Tibial nerve (tissue), 4 donors: ENCODE data around the gene ADAM10. TPM values are rescaled to one million over a fixed set of nuclear protein-coding genes. Genes with fewer than 3 reads are reported as not detected.
"Not testable (repeated sequence)": the region's sequence is repeated elsewhere in the genome, so short reads cannot be mapped to it uniquely, and the experiment has no call there.

Experiments
- DNase-seq, 2 donors: peaks; one replicate each; pipeline ENCODE4 v3.0.0-alpha.2; 2019; ENCODE audit warnings: low spot score in 2 of 2
- H3K27ac ChIP-seq, 4 donors: fragments of 200-600 bp; sonication (generic) in 3 of 4; one replicate each; pipeline ENCODE4 v1.5.1; 2017 to 2019; ENCODE audit warnings: mild to moderate bottlenecking in 1 of 4
- H3K27me3 ChIP-seq, 2 donors: fragments of 200-600 bp; sonication (generic) in 1 of 2; one replicate each; pipeline versions ENCODE4 v1.5.1 to v1.6.0; 2017 to 2019
- H3K36me3 ChIP-seq, 3 donors: fragments of 200-600 bp; sonication (generic); one replicate each; pipeline ENCODE4 v1.5.1; 2018 to 2019
- H3K4me1 ChIP-seq, 4 donors: fragments of 200-600 bp; sonication (generic) in 3 of 4; one replicate each; pipeline ENCODE4 v1.5.1; 2017 to 2019
- H3K4me3 ChIP-seq, 4 donors: fragments of 200-600 bp; sonication (generic) in 3 of 4; one replicate each; pipeline ENCODE4 v1.5.1; 2017 to 2019; ENCODE audit warnings: mild to moderate bottlenecking in 1 of 4, moderate library complexity in 1 of 4
- H3K9me3 ChIP-seq, 4 donors: fragments of 200-600 bp; sonication (generic) in 3 of 4; one replicate each; pipeline ENCODE4 v1.5.1; 2017 to 2019
- CTCF ChIP-seq, 5 experiments: fragments of 200-600 bp in 3 of 5; fragments of 450-650 bp in 2 of 5; sonication (generic) in 3 of 5; IDR thresholded peaks; one replicate each; pipeline ENCODE4 v1.5.1; 2016 to 2019; ENCODE audit warnings: antibody characterized with exemption in 5 of 5, mild to moderate bottlenecking in 3 of 5, moderate library complexity in 2 of 5
- EP300 ChIP-seq, 2 donors: sonication (generic); formaldehyde crosslinking; IDR thresholded peaks; one replicate each; pipeline ENCODE4 v1.6.1; 2017; ENCODE audit warnings: antibody characterized with exemption in 2 of 2, mild to moderate bottlenecking in 1 of 2
- POLR2A ChIP-seq, 2 donors: fragments of 450-650 bp; IDR thresholded peaks; one replicate each; pipeline ENCODE4 v1.6.1; 2017; ENCODE audit warnings: antibody characterized with exemption in 2 of 2, mild to moderate bottlenecking in 2 of 2, moderate library complexity in 2 of 2
- WGBS, 2 donors: methylation state at CpG; one replicate each; pipeline ENCODE4 v1.1.5; 2018; 5-methylcytosine and 5-hydroxymethylcytosine counted together
- total RNA-seq, 4 donors: library from RNA; depleted of rRNA; stranded (reverse); fragments of >200 nt; gene quantifications; one replicate each; pipeline ENCODE4 v1.1.0, GENCODE V29; 2016

ADAM10 gene
- total RNA-seq, 4 donors from 2014 or later, result 64.8 to 132 (median 94.3) TPM

DNA sequence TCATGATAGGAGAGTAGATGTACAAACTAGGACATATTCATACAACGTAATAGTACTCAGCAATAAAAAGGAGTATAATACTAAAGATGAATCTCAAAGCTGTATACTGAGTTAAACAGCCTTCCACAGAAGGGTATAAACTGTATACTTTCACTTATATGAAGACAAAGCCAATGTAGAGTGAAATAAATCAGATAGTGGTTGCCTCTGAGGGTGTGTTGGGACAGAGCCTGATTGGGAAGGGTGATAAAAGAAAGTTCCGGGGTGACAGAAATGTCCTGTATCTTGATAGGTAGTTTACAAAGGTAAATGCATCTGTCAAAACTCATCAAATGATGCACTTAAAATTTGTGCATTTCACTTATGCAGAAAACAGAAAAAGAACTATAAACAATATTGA lies 122.5 kb downstream of the ADAM10 start:
- no peak for DNase-seq
- TF ChIP-seq CTCF (IDR thresholded peaks at IDR 0.05) (no peak), EP300 (IDR thresholded peaks at IDR 0.05) (no peak), POLR2A (IDR thresholded peaks at IDR 0.05) (no peak)
- WGBS, 2 donors, result 95 to 96% methylated on average over 2 of the region's 2 CpGs
- H3K4me1 ChIP-seq, result peaks cover 0 to 34% (median 14%) of the 10 kb centered on the region in 4 donors
- no peak overlapping the region for H3K4me3 ChIP-seq
- H3K36me3 ChIP-seq, result peaks cover 0 to 38% (median 0%) of the 10 kb centered on the region in 3 donors
- no peaks in the 10 kb centered on the region for H3K9me3 ChIP-seq
- no peaks in the 10 kb centered on the region for H3K27me3 ChIP-seq
- peak overlapping the region in 3 of 4 donors; percentile 76 to 88 (median 86) for H3K27ac ChIP-seq

GRCh38 chr15:58626378-58626777 lies 123.1 kb downstream of the ADAM10 start:
- H3K36me3 ChIP-seq, result peaks cover 0 to 40% (median 0%) of the 10 kb centered on the region in 3 donors
- H3K4me3 ChIP-seq, result no peak overlapping the region
- WGBS, 2 donors, result 79 to 85% methylated on average over 3 of the region's 3 CpGs
- TF ChIP-seq POLR2A (IDR thresholded peaks at IDR 0.05), result no peak
- TF ChIP-seq EP300 (IDR thresholded peaks at IDR 0.05), result no peak
- TF ChIP-seq CTCF (IDR thresholded peaks at IDR 0.05), result no peak
- DNase-seq, result no peak
- peaks cover 0 to 32% (median 14%) of the 10 kb centered on the region in 4 donors for H3K4me1 ChIP-seq
- no peaks in the 10 kb centered on the region for H3K27me3 ChIP-seq
- no peaks in the 10 kb centered on the region for H3K9me3 ChIP-seq
- H3K27ac ChIP-seq, result no peak overlapping the region

GRCh38 chr15:58622877-58623276 lies 126.6 kb downstream of the ADAM10 start:
- Histone ChIP-seq H3K4me3 (no peak overlapping the region), H3K9me3 (peaks cover 0 to 4% (median under 1%) of the 10 kb centered on the region in 4 donors), H3K27me3 (no peaks in the 10 kb centered on the region), H3K27ac (no peak overlapping the region), H3K36me3 (peaks cover 0 to 67% (median 5%) of the 10 kb centered on the region in 3 donors), H3K4me1 (peaks cover 0 to 11% (median 8%) of the 10 kb centered on the region in 4 donors)
- no peak for DNase-seq
- TF ChIP-seq EP300 (IDR thresholded peaks at IDR 0.05), result no peak
- no peak for TF ChIP-seq CTCF (IDR thresholded peaks at IDR 0.05)
- no peak for TF ChIP-seq POLR2A (IDR thresholded peaks at IDR 0.05)
- WGBS, 2 donors, result 93 to 94% methylated on average over 3 of the region's 3 CpGs

DNA sequence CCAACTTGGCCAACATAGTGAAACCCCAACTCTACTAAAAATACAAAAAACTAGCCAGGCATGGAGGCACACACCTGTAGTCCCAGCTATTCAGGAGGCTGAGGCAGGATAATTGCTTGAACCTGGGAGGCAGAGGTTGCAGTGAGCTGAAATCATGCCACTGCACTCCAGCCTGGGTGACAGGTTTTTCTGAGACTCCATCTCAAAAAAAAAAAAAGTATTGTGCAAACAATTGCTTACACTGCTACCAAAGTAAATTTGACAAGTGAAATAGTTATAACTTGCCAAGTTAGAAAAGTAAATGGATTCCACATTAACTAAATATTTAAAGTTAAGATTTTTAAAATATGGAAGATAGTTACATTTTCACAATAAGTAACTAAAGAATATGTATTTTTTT lies 129.2 kb downstream of the ADAM10 start:
- peaks cover 0 to 76% (median 5%) of the 10 kb centered on the region in 3 donors for H3K36me3 ChIP-seq
- not testable (repeated sequence) for DNase-seq, H3K4me1 ChIP-seq

DNA sequence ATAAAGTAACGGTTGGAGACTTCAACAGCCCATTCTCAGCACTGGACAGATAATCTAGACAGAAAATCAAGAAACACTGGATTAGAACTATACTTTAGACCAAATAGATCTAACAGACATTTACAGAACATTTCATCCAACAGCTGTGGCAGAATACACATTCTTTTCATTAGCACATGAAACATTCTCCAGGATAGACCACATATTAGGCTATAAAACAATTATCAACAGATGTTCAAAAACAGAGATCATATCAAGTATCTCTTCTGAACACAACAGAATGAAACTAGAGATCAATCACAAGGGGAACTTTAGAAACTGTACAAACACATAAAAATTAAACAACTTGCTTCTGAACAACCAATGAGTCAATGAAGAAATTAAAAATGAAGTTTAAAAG lies 133.3 kb downstream of the ADAM10 start:
- Histone ChIP-seq H3K4me1 (no peaks in the 10 kb centered on the region), H3K27ac (no peak overlapping the region), H3K4me3 (no peak overlapping the region), H3K36me3 (peaks cover 0 to 96% (median 5%) of the 10 kb centered on the region in 3 donors), H3K9me3 (peaks cover 0 to 54% (median 8%) of the 10 kb centered on the region in 4 donors), H3K27me3 (no peaks in the 10 kb centered on the region)
- TF ChIP-seq CTCF (IDR thresholded peaks at IDR 0.05) (no peak), POLR2A (IDR thresholded peaks at IDR 0.05) (no peak), EP300 (IDR thresholded peaks at IDR 0.05) (no peak)
- no peak for DNase-seq
- WGBS, 2 donors, result 94 to 95% methylated on average over 1 of the region's 1 CpG

More for the DNA sequence above, 129.2 kb downstream of the ADAM10 start:
- not testable (repeated sequence) for H3K4me3 ChIP-seq, H3K27me3 ChIP-seq, H3K27ac ChIP-seq
- H3K9me3 ChIP-seq, result peaks cover 0 to 27% (median 2%) of the 10 kb centered on the region in 4 donors
